ENCODE results near the gene OR5AR1.
A peak's percentile ranks its signal among the peaks of the same experiment; 100 is the strongest.

The OR5AR1 gene

GRCh38 chr11:56663386-56663785, at the start of gene OR5AR1:
Gene OR5AR1, plus strand, starts transcription at chr11:56663686. Its CDS starts 0 bp downstream, at chr11:56663686.
- ChIA-PET POLR2A (no interaction called here), CTCF (no interaction called here)
- Histone ChIP-seq H3K27ac (ENCODE audit: extremely low read depth, low read depth, low read length) (no peak within 1 kb of the TSS), H3K4me3 (ENCODE audit: low read depth, low read length) (no peak within 1 kb of the TSS), H3K36me3 (ENCODE audit: control insufficient read depth in 2 of 2, insufficient read depth in 1 of 2, low read length in 2 of 2) (no peaks in the 10 kb centered on the region), H3K4me1 (ENCODE audit: control insufficient read depth, insufficient read depth, low read length) (no peaks in the 10 kb centered on the region), H3K9me3 (ENCODE audit: control insufficient read depth, insufficient read depth, low read depth, low read length) (no peaks in the 10 kb centered on the region)
- TF ChIP-seq, protein P1, sequence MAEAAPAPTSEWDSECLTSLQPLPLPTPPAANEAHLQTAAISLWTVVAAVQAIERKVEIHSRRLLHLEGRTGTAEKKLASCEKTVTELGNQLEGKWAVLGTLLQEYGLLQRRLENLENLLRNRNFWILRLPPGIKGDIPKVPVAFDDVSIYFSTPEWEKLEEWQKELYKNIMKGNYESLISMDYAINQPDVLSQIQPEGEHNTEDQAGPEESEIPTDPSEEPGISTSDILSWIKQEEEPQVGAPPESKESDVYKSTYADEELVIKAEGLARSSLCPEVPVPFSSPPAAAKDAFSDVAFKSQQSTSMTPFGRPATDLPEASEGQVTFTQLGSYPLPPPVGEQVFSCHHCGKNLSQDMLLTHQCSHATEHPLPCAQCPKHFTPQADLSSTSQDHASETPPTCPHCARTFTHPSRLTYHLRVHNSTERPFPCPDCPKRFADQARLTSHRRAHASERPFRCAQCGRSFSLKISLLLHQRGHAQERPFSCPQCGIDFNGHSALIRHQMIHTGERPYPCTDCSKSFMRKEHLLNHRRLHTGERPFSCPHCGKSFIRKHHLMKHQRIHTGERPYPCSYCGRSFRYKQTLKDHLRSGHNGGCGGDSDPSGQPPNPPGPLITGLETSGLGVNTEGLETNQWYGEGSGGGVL (tag by site-specific recombination; IDR thresholded peaks at IDR 0.05) = no peak
- no peak for TF ChIP-seq ZNF837 (tag by site-specific recombination; IDR thresholded peaks at IDR 0.05)
- TF ChIP-seq SP2 (tag by site-specific recombination; IDR thresholded peaks at IDR 0.05) = no peak
- TF ChIP-seq, protein P2, sequence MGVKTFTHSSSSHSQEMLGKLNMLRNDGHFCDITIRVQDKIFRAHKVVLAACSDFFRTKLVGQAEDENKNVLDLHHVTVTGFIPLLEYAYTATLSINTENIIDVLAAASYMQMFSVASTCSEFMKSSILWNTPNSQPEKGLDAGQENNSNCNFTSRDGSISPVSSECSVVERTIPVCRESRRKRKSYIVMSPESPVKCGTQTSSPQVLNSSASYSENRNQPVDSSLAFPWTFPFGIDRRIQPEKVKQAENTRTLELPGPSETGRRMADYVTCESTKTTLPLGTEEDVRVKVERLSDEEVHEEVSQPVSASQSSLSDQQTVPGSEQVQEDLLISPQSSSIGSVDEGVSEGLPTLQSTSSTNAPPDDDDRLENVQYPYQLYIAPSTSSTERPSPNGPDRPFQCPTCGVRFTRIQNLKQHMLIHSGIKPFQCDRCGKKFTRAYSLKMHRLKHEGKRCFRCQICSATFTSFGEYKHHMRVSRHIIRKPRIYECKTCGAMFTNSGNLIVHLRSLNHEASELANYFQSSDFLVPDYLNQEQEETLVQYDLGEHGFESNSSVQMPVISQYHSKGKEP (tag by site-specific recombination; IDR thresholded peaks at IDR 0.05) = no peak
- no peak for TF ChIP-seq SETDB1 (IDR thresholded peaks at IDR 0.05; ENCODE audit: insufficient read length, low read length)
- no peak for TF ChIP-seq ZNF624 (tag by site-specific recombination; IDR thresholded peaks at IDR 0.05)
- TF ChIP-seq ZNF658 (tag by site-specific recombination; IDR thresholded peaks at IDR 0.05) = no peak
- no peak for TF ChIP-seq ZNF473 (tag by site-specific recombination; IDR thresholded peaks at IDR 0.05)
- no peak for TF ChIP-seq ZNF692 (tag by site-specific recombination; IDR thresholded peaks at IDR 0.05)
- no peak for TF ChIP-seq ZNF707 (tag by site-specific recombination; IDR thresholded peaks at IDR 0.05)

GRCh38 chr11:56624661-56625110, 38.8 kb upstream of the OR5AR1 start:
- ChIA-PET CTCF (interaction anchor here (0.6 to 3.3 kb wide), 3 partner anchors 11 to 468 kb away, joined by 3 to 12 read pairs (median 4); no protein-coding TSS in a partner anchor), POLR2A (no interaction called here)
- Histone ChIP-seq H3K9me3 (ENCODE audit: control insufficient read depth, insufficient read depth, low read depth, low read length) (no peaks in the 10 kb centered on the region), H3K27ac (ENCODE audit: extremely low read depth, low read depth, low read length) (no peak overlapping the region), H3K4me1 (ENCODE audit: control insufficient read depth, insufficient read depth, low read length) (no peaks in the 10 kb centered on the region), H3K36me3 (ENCODE audit: control insufficient read depth in 2 of 2, insufficient read depth in 1 of 2, low read length in 2 of 2) (no peaks in the 10 kb centered on the region), H3K4me3 (ENCODE audit: low read depth, low read length) (no peak overlapping the region)
- TF ChIP-seq ZNF654 (tag by site-specific recombination; IDR thresholded peaks at IDR 0.05; ENCODE audit: low read depth) (peak; percentile 17; the same call in 1 of the 2 replicates), ZNF449 (tag by site-specific recombination; IDR thresholded peaks at IDR 0.05) (no peak)

GRCh38 chr11:56625946-56626345, 37.5 kb upstream of the OR5AR1 start:
- Histone ChIP-seq H3K36me3 (ENCODE audit: control insufficient read depth in 2 of 2, insufficient read depth in 1 of 2, low read length in 2 of 2) (no peaks in the 10 kb centered on the region), H3K27ac (ENCODE audit: extremely low read depth, low read depth, low read length) (no peak overlapping the region), H3K4me1 (ENCODE audit: control insufficient read depth, insufficient read depth, low read length) (no peaks in the 10 kb centered on the region), H3K4me3 (ENCODE audit: low read depth, low read length) (no peak overlapping the region), H3K9me3 (ENCODE audit: control insufficient read depth, insufficient read depth, low read depth, low read length) (no peaks in the 10 kb centered on the region)
- CTCF ChIA-PET = interaction anchor here (0.6 to 3.3 kb wide), 4 partner anchors 153 to 627 kb away, joined by 3 to 12 read pairs (median 4); no protein-coding TSS in a partner anchor
- POLR2A ChIA-PET = no interaction called here
- no peak for TF ChIP-seq ZXDB (tag by site-specific recombination; IDR thresholded peaks at IDR 0.05)
- TF ChIP-seq ZNF335 (tag by site-specific recombination; conservative IDR thresholded peaks at IDR 0.05) = no peak
- no peak for TF ChIP-seq ZBTB10 (tag by site-specific recombination; IDR thresholded peaks at IDR 0.05)
- no peak for TF ChIP-seq ZFP37 (tag by site-specific recombination; IDR thresholded peaks at IDR 0.05)
- TF ChIP-seq ZNF221 (tag by site-specific recombination; IDR thresholded peaks at IDR 0.05; ENCODE audit: borderline replicate concordance) = no peak
- TF ChIP-seq ZNF701 (tag by site-specific recombination; IDR thresholded peaks at IDR 0.05) = no peak
- no peak for TF ChIP-seq PRDM10 (tag by site-specific recombination; IDR thresholded peaks at IDR 0.05)

Measured in HEK293 (cell line).